ENCODE measurements around the gene PFKL.

The PFKL gene

DNA sequence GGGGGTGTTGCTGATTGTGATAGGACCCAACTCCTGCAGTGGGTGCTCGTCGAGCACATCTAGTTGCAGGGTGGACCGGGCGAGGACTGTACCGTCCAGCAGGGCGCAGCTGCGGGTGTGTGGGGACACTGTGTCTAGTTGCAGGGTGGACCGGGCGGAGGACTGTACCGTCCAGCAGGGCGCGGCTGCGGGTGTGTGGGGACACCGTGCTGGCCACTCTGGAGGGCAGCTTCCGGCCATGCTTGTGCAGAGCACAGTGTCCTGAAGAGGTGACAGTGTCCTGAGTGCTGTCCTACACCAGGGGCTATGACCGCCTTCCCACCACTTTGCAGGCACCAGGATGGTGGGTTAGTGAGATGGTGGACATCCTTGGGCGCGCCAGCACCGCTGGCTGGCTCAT lies 49.0 kb downstream of the PFKL start:
- no peak for DNase-seq (ENCODE audit: low read depth)
- H3K4me3 ChIP-seq (ENCODE audit: low read depth, low read length): no peak overlapping the region
- TF ChIP-seq, protein P1, sequence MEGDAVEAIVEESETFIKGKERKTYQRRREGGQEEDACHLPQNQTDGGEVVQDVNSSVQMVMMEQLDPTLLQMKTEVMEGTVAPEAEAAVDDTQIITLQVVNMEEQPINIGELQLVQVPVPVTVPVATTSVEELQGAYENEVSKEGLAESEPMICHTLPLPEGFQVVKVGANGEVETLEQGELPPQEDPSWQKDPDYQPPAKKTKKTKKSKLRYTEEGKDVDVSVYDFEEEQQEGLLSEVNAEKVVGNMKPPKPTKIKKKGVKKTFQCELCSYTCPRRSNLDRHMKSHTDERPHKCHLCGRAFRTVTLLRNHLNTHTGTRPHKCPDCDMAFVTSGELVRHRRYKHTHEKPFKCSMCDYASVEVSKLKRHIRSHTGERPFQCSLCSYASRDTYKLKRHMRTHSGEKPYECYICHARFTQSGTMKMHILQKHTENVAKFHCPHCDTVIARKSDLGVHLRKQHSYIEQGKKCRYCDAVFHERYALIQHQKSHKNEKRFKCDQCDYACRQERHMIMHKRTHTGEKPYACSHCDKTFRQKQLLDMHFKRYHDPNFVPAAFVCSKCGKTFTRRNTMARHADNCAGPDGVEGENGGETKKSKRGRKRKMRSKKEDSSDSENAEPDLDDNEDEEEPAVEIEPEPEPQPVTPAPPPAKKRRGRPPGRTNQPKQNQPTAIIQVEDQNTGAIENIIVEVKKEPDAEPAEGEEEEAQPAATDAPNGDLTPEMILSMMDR (conservative IDR thresholded peaks at IDR 0.05; ENCODE audit: low read depth, low read length): no peak

DNA sequence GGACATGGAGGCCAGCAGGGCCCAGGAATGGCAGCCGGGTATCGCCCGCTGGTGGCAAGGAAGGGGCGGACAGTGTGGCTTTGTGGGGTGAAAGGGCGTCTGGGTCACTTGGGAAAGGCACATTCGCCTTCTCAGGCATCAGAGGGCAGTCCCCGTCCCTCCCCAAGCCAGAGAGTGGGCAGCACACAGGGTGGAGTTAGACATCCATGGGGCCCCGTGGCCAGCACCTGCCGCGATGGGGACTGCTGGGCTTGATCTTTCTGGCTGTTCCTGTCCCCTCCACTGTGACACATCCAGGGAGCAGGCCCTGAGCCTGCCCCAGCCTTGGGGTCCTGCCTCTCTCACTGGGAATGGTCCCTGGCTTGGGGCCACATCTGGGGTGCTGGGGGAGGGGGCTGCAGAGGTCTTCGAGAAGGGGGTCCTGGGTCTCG lies 49.6 kb downstream of the PFKL start:
- TF ChIP-seq, protein P1 (conservative IDR thresholded peaks at IDR 0.05; ENCODE audit: low read depth, low read length): no peak
- DNase-seq (ENCODE audit: low read depth): no peak
- no peak overlapping the region for H3K4me3 ChIP-seq (ENCODE audit: low read depth, low read length)

DNA sequence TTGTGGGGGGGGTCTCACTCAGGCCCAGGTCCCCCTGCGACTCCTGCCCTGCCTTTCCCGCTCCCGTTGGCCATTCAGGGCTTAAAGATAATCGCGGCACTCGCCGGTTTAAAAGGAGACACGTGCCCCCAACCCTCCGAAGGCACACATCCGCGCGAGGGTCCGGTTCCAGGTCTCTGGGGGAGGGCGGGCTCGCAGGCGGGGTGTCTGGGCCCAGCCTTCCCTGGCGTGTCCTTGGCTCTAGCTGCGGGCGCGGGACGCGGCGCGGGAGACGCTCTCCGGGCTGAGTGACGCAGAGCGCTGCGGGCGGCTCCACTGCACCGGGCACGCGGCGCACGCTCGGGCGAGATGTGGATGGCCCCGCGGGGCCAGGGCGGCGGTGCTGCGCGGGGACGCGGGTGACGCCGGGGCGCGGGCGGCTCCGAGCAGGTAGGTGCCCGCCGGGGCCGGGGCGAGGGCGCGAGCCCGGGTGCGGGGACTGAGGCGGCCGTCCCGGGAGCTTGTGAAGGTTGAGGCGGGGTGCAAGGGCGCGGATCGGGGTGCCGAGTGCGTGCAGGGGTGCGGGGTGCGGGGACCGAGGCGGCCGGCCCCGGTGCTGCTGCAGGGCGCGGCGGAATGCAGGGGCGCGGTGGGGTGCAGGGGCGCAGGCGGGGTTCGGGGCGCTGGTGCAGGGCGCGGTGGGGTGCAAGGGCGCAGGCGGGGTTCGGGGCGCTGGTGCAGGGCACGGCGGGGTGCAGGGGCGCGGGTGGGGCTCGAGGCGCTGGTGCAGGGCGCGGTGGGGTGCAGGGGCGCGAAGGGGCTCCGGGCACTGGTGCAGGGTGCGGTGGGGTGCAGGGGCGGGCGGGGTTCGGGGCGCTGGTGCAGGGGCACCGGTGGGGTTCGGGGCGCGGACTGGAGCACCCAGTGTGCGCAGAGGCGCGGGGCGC lies 50.3 kb downstream of the PFKL start:
- H3K4me3 ChIP-seq (ENCODE audit: low read depth, low read length): no peak overlapping the region

DNA sequence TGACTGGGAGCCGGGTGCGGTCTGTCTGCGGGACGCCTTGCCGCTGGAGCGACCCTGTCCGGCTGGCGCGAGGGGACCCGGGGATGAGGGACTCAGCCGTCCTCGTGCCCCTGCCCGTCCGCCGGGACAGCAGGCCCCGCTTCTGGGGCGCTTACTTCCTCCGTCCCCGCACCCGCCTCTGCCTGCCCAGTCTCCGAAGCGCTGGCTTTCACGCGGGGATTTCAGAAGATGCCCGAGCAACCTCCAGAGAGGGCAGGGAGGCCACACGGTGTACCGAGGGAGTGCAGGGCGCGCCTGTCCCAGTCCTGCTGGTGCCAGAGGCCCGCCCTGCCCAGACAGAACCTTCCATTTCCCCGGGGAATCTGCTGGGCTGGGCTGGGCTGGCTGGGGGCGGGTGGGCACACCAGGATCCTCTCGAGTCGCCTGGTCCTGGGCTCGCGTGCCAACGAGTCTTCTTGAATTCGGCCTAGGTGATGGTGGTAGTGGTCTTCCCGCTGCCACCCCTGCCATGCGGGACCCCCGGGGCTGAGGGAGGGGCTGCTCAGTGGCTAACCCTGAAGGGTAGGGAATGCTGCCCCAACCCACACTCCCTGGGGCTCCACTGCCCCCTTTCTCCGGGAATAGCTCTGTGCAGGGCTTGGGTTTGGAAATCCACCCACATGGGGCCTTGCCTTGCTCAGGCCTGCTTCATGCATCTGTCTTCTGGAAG lies 51.1 kb downstream of the PFKL start:
- H3K4me3 ChIP-seq (ENCODE audit: low read depth, low read length): no peak overlapping the region
- TF ChIP-seq, protein P1 (conservative IDR thresholded peaks at IDR 0.05; ENCODE audit: low read depth, low read length): no peak
- no peak for DNase-seq (ENCODE audit: low read depth)

More for the DNA sequence above, 50.3 kb downstream of the PFKL start:
- DNase-seq (ENCODE audit: low read depth): no peak
- TF ChIP-seq, protein P1 (conservative IDR thresholded peaks at IDR 0.05; ENCODE audit: low read depth, low read length): no peak

DNA sequence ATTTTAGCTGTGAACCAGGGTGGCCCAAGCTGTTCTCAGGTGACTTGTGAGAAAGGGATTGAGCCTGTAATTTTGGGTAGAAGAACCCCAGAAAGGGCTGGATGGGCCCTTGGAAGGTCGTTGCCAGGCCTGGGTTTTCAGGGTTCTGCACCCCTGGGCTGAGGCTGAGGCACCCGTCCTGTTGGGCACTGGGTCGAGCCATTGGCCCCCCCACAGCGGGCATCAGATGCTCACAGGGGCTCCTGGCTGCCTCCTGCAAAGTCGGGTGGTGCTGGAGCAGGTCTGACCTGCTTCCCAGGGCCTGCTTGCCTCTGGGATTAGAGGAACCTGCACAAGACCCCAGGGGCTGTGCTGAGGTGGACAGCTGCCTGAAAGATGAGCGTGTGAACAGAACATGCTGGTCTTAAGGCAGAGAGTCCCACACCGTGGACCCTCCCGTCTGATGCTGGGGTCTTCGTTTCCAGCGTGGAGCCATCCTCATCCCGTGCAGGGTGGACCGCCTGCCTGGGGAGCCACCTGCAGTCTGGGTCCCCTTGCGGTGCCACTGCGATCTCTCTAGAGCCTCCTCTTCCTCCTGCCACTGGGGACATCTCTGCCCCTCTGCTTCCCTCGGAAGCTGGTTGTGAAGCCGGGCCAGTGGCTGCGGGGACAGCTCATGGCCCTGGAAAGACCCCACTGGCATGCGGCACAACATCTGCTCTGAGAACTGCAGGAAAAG lies 51.8 kb downstream of the PFKL start:
- DNase-seq (ENCODE audit: low read depth): no peak
- TF ChIP-seq, protein P1 (conservative IDR thresholded peaks at IDR 0.05; ENCODE audit: low read depth, low read length): no peak
- H3K4me3 ChIP-seq (ENCODE audit: low read depth, low read length): no peak overlapping the region

DNA sequence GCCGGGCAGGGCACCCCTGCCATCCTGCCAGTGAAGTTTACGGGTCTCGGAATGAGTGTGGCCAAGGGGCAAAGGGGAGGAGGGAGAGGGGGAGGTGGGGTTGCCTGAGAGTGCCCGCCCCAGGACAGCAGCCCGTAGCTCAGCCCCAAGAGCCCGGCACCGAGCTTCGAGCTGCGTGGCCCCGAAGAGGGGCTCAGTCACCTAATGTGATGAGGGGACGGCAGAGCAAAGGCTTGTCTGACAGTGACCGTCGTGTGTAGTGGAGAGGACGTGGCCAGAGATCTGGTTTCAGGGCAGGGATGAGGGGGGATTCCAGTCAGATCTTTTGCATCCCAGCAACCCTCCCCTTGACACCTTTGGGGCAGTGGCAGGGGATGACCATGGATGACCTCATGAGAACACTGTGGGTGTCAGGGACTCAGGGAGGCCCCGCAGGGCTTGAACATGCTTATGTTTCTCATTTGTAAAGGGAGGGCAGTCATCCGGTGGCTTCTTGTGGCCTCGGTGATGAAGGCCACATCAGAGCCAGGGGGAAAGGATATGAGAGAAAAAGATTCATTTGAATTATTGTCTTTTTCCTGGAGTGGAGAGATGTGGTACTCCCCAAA lies 52.5 kb downstream of the PFKL start:
- no peak for DNase-seq (ENCODE audit: low read depth)
- TF ChIP-seq, protein P1 (conservative IDR thresholded peaks at IDR 0.05; ENCODE audit: low read depth, low read length): no peak
- H3K4me3 ChIP-seq (ENCODE audit: low read depth, low read length): no peak overlapping the region
